ENCODE results near the gene ANKRD35. TPM values are rescaled to one million over a fixed set of nuclear protein-coding genes. Genes with fewer than 3 reads are reported as not detected.

The ANKRD35 gene
- total and polyA plus RNA-seq, 2 of the 8 experiments (the other 6 are each of a cell fraction or from before 2014, with no cell fraction given): 1.6 to 3.0 TPM

GRCh38 chr1:145849356-145850160 is 36.1 kb downstream of the ANKRD35 start (continued):
- no peak for TF ChIP-seq SIN3A (conservative IDR thresholded peaks at IDR 0.05 in 1 of 2, IDR thresholded peaks at IDR 0.05 in 1 of 2; ENCODE audit: low read depth in 1 of 2, low read length in 2 of 2)
- no peak for TF ChIP-seq SAP30 (IDR thresholded peaks at IDR 0.05; ENCODE audit: insufficient read depth, insufficient replicate concordance, low read length)
- TF ChIP-seq FOSL1 (IDR thresholded peaks at IDR 0.05; ENCODE audit: insufficient read depth, low read depth, low read length): no peak
- TF ChIP-seq YY1 (IDR thresholded peaks at IDR 0.05; ENCODE audit: low read depth, low read length): no peak
- TF ChIP-seq POLR2A (IDR thresholded peaks at IDR 0.05; ENCODE audit: control extremely low read depth in 1 of 2, low read depth in 2 of 2, low read length in 2 of 2): no peak

Measured in H1 (cell line).